ENCODE measurements around the gene DNAJC21.

Gene DNAJC21

DNA sequence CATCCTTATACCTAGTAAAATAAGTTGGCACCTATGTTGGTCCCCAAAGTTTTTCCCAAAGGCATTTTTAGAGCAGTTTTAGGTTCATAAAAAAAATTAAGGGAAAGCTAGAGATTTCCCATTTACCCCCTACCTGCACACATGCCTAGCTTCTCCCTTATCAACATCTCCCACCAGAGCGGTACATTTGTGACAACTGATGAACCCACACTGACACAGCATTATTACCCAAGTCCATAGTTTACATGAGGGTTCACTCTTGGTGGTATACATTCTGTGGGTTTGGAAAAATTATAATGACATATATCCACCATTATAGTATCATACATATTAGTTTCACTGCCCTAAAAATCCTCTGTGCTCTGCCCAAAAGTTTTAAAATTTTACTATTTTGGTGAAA, 26.1 kb upstream of the DNAJC21 start:
- no peak for DNase-seq (ENCODE audit: low read depth)
- H3K4me3 ChIP-seq (ENCODE audit: low read depth, low read length), result no peak overlapping the region
- TF ChIP-seq, protein P1, sequence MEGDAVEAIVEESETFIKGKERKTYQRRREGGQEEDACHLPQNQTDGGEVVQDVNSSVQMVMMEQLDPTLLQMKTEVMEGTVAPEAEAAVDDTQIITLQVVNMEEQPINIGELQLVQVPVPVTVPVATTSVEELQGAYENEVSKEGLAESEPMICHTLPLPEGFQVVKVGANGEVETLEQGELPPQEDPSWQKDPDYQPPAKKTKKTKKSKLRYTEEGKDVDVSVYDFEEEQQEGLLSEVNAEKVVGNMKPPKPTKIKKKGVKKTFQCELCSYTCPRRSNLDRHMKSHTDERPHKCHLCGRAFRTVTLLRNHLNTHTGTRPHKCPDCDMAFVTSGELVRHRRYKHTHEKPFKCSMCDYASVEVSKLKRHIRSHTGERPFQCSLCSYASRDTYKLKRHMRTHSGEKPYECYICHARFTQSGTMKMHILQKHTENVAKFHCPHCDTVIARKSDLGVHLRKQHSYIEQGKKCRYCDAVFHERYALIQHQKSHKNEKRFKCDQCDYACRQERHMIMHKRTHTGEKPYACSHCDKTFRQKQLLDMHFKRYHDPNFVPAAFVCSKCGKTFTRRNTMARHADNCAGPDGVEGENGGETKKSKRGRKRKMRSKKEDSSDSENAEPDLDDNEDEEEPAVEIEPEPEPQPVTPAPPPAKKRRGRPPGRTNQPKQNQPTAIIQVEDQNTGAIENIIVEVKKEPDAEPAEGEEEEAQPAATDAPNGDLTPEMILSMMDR (IDR thresholded peaks at IDR 0.05; ENCODE audit: insufficient read depth, low read depth, low read length, missing control alignments), result no peak

DNA sequence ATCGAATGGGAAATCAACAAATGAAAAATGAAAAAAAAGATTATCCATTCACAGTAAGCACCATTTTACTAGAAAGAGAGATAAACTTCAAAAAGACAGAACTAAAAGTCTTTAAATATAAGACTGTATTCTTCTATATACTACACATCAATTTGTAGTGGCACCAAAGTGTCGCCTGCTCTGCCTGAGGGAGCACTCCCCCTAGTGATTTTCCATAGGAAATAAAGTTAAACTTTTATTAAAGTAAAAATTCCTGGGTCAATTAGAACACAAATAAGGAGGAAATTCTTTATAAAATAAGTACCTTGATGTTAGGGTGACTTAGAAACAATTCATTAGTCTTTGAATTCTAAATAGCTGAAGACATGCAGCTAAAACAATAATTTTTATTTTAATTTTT, 23.8 kb upstream of the DNAJC21 start:
- no peak for DNase-seq (ENCODE audit: low read depth)
- TF ChIP-seq, protein P1 (IDR thresholded peaks at IDR 0.05; ENCODE audit: insufficient read depth, low read depth, low read length, missing control alignments), result no peak
- no peak overlapping the region for H3K4me3 ChIP-seq (ENCODE audit: low read depth, low read length)

DNA sequence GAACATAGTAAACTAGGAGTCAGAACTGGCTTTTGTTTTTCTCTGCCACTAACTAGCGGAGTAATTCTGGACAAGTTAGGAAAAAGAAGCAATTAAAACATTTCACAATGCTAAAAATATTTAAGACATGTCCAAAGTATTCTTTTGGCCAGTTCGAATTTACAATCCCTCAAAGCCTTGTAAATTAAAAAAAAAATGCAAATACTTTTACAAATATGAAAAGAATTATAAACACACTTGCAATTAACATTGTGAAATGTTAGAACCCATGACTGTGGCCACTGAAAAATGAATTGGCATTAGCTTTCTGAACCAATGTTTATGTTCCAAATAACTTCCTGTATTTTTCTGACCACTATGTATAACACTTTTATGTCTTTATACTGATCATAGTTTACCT, 16.3 kb upstream of the DNAJC21 start:
- no peak overlapping the region for H3K4me3 ChIP-seq (ENCODE audit: low read depth, low read length)
- DNase-seq (ENCODE audit: low read depth), result no peak
- TF ChIP-seq, protein P1 (IDR thresholded peaks at IDR 0.05; ENCODE audit: insufficient read depth, low read depth, low read length, missing control alignments), result no peak

DNA sequence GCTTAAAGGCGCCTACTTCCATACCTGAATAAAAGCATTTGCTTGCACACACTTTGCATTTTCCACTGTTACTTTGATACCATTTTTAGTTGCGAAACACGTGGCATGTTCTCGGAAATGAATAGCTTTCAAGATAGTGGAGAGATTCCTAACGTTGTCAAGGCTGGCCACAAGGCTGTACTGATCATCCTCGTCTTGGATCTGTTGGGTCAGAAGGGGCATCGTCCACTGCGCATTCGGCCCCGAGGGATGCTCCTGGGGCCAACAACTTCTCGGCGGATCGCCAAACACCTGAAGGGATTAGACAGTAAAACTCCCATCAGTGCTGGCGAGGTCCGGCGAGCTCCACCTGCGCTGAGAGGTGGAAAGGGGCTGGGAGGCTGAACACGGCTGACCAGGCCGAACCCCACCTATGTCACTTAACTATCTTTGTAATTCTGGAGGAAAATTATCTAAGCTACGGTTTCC, 14.7 kb upstream of the DNAJC21 start:
- H3K4me3 ChIP-seq (ENCODE audit: low read depth, low read length), result peak overlapping the region; percentile 68
- no peak for DNase-seq (ENCODE audit: low read depth)
- TF ChIP-seq, protein P1 (IDR thresholded peaks at IDR 0.05; ENCODE audit: insufficient read depth, low read depth, low read length, missing control alignments), result no peak

DNA sequence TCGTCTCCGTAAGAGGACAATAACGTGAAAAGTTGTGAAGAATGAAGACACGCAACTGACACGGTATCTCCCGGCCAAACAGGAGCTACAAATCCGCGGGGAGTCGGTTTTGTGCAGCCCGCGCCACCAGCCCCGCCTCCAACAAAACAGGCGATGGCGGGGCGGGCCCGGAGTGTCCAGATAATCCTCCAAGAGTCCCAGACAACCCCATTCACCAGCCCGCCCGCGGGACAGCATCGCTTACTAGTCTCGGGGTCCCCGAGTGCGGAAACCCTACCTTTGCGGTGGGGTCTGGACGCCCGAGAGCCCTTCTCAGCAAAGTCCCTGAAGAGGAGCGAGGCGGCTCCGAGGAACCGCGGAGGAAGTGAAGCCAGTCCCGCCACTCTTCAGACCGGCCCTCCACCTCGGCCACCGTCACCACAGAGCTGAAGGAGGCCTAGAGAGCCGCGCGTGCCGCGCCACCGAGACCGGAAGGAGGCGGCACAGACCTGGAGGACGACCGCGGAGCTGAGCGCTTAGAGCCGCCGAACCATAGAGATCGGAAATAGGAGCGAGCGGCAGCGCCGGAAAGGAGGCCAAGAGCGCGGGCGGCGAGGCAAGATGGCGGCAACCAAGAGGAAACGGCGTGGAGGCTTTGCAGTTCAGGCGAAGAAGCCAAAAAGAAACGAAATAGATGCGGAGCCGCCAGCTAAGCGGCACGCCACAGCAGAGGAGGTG, 14.1 kb upstream of the DNAJC21 start, which contains the start of the genes BRIX1 and RAD1:
TSS of gene BRIX1 (plus strand) at position 573 of the 717 bp plus-strand sequence. CDS start at position 601, 28 bp downstream.
TSS of gene RAD1 (minus strand) at position 366 of the 717 bp plus-strand sequence. CDS start 612 bp downstream, outside the sequence.
- H3K4me3 ChIP-seq (ENCODE audit: low read depth, low read length), result peak within 1 kb of the TSS; percentile 68
- TF ChIP-seq, protein P1 (IDR thresholded peaks at IDR 0.05; ENCODE audit: insufficient read depth, low read depth, low read length, missing control alignments), result no peak

DNA sequence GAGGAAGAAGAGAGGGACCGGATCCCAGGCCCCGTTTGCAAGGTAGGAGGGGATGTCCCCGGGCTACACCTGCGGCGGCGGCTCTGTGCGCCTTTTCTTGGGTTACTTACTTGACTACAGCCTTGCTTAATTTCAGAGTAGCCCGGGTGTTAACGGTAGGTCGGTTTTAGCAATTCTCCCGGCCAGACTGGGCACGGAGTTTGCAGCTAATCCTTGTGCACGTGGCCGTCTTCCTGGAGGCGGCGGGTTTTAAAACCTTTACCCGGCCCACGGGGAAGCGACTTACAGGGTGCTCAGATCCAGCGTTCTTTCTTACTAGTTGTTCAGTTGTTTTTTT, 13.5 kb upstream of the DNAJC21 start:
- peak overlapping the region; percentile 68 for H3K4me3 ChIP-seq (ENCODE audit: low read depth, low read length)
- TF ChIP-seq, protein P1 (IDR thresholded peaks at IDR 0.05; ENCODE audit: insufficient read depth, low read depth, low read length, missing control alignments), result no peak
- peak; percentile 33 for DNase-seq (ENCODE audit: low read depth)

More for the DNA sequence above, 14.1 kb upstream of the DNAJC21 start, which contains the start of the genes BRIX1 and RAD1:
- peak; percentile 98 for DNase-seq (ENCODE audit: low read depth)
